ENCODE results near the gene KCNAB2. TPM values are rescaled to one million over a fixed set of nuclear protein-coding genes. Genes with fewer than 3 reads are reported as not detected.

KCNAB2 gene
- total RNA-seq, 3 donors from 2014 or later: 199 to 230 (median 202) TPM

DNA sequence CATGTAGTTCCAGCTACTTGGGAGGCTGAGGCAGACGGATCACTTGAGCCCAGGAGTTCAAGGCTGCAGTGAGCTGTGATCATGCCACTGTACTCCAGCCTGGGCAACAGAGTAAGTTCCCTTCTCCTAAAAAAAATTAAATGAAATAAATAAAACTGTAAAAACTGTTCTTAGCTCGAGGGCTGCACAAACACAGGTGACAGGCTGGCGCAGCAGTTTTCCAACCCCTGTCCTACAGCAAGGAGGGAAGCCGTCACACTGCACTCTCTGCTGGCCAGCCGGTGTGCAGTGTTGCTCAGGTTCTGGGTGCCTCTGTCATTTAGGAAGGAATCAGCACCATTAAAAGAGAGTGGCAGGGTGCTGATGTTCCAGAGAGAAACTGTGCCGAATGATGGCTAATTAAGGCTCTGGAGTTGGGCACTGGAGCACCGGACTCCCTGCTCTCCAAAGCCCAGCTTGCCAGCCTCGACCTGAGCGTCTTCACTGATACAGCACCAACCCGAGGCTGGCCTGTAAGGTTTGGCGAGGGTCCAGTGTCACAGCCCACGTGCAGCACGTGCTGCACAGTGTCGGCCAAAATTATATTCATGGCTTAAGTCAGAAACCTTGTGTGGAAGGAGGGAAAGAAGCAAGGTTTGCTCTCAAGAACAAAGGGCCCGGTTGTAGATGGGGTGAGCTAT, 26.4 kb upstream of the KCNAB2 start:
- no peaks in the 10 kb centered on the region for H3K9me3 Mint-ChIP-seq
- no peak for DNase-seq
- H3K36me3 Mint-ChIP-seq (ENCODE audit: insufficient read depth): peaks cover 3% of the 10 kb centered on the region
- H3K27me3 Mint-ChIP-seq (ENCODE audit: low read depth): no peaks in the 10 kb centered on the region
- H3K4me1 Mint-ChIP-seq (ENCODE audit: low read depth): no peaks in the 10 kb centered on the region
- no peak overlapping the region for H3K4me3 Mint-ChIP-seq
- ATAC-seq: no peak

GRCh38 chr1:6022193-6022592, 23.5 kb upstream of the KCNAB2 start:
- Mint-ChIP-seq H3K4me1 (ENCODE audit: low read depth) (peaks cover 10% of the 10 kb centered on the region), H3K27me3 (ENCODE audit: low read depth) (no peaks in the 10 kb centered on the region), H3K36me3 (ENCODE audit: insufficient read depth) (no peaks in the 10 kb centered on the region), H3K9me3 (no peaks in the 10 kb centered on the region), H3K4me3 (no peak overlapping the region)
- DNase-seq (no peak), ATAC-seq (no peak)

DNA sequence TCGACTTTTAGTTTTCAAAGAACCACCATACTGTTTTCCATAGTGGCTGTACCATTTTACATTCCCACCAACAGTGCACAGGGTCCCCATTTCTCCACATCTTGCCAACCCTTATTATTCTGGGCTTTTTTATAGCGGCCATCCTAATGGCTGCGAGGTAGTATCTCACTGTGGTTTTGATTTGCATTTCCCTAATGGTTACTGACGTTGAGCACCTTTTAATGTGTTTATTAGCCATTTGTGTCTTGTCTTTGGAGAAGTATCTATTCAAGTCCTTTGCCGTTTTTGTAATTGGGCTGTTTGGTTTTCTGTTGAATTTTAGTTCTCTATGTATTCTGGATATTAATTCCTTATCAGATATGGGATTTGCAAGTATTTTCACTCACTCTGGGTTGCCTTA, 22.3 kb upstream of the KCNAB2 start:
- DNase-seq: no peak
- Mint-ChIP-seq H3K9me3 (no peaks in the 10 kb centered on the region), H3K27me3 (ENCODE audit: low read depth) (no peaks in the 10 kb centered on the region), H3K36me3 (ENCODE audit: insufficient read depth) (peaks cover 2% of the 10 kb centered on the region), H3K4me3 (no peak overlapping the region), H3K4me1 (ENCODE audit: low read depth) (peaks cover 22% of the 10 kb centered on the region)
- no peak for ATAC-seq

GRCh38 chr1:6024376-6024775, 21.3 kb upstream of the KCNAB2 start:
- Mint-ChIP-seq H3K9me3 (no peaks in the 10 kb centered on the region), H3K36me3 (ENCODE audit: insufficient read depth) (peaks cover 9% of the 10 kb centered on the region), H3K27me3 (ENCODE audit: low read depth) (no peaks in the 10 kb centered on the region), H3K4me3 (peak overlapping the region; percentile 94), H3K4me1 (ENCODE audit: low read depth) (peaks cover 32% of the 10 kb centered on the region)
- ATAC-seq (no peak), DNase-seq (no peak)

DNA sequence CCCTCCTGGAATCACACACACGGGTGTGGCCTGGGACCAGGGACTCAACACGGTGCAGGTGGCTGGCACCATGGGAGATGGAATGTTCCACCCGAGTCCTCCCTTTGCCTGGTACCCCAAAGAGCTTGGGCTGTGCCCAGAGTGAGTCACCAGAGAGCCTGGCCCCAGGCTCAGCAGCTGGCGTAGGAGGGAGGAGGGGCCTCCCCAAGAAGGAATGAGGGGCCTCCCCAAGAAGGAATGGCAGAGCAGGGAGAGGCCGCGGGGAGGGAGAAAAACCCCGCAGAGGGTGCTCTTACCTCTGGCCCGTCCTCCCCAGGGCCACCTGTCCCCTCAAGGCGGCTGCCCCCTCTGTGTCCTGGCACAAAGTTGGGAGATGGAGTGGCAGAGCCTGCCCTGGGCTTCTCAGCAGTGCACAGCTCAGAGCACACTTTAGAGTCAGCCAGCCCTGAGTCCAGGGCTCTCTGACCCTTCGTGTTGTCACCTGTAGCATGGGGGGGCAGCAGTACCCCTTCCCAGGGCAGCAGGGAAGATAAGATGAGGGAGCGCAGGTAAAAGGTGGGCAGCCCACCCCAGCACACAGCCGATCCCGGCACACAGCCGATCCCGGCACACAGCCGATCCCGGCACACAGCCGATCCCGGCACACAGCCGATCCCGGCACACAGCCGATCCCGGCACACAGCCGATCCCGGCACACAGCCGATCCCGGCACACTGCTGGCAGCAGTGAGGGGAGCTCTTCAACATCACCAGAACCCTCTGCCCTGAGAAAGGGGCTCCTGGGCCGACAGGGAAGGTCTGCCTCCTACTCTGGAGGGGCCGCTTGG, 20.2 kb upstream of the KCNAB2 start:
- H3K36me3 Mint-ChIP-seq (ENCODE audit: insufficient read depth): peaks cover 17% of the 10 kb centered on the region
- no peaks in the 10 kb centered on the region for H3K9me3 Mint-ChIP-seq
- H3K4me1 Mint-ChIP-seq (ENCODE audit: low read depth): peaks cover 43% of the 10 kb centered on the region
- ATAC-seq (no peak), DNase-seq (no peak)
- H3K27me3 Mint-ChIP-seq (ENCODE audit: low read depth): no peaks in the 10 kb centered on the region
- peak overlapping the region; percentile 94 for H3K4me3 Mint-ChIP-seq

- Mint-ChIP-seq H3K4me3 (peak overlapping the region; percentile 94), H3K36me3 (ENCODE audit: insufficient read depth) (peaks cover 23% of the 10 kb centered on the region), H3K4me1 (ENCODE audit: low read depth) (peaks cover 51% of the 10 kb centered on the region), H3K27me3 (ENCODE audit: low read depth) (no peaks in the 10 kb centered on the region), H3K9me3 (no peaks in the 10 kb centered on the region)
- ATAC-seq (peak; percentile 84 to 85), DNase-seq (peak; percentile 89)
Observed at GRCh38 chr1:6026095-6026809, 19.4 kb upstream of the KCNAB2 start.

GRCh38 chr1:6027591-6027990, 18.1 kb upstream of the KCNAB2 start:
- Mint-ChIP-seq H3K4me1 (ENCODE audit: low read depth) (peaks cover 63% of the 10 kb centered on the region), H3K4me3 (peak overlapping the region; percentile 94), H3K27me3 (ENCODE audit: low read depth) (no peaks in the 10 kb centered on the region), H3K9me3 (no peaks in the 10 kb centered on the region), H3K36me3 (ENCODE audit: insufficient read depth) (peaks cover 23% of the 10 kb centered on the region)
- DNase-seq: no peak
- no peak for ATAC-seq

- H3K4me3 Mint-ChIP-seq: peak overlapping the region; percentile 94
- no peaks in the 10 kb centered on the region for H3K27me3 Mint-ChIP-seq (ENCODE audit: low read depth)
- peaks cover 70% of the 10 kb centered on the region for H3K4me1 Mint-ChIP-seq (ENCODE audit: low read depth)
- H3K36me3 Mint-ChIP-seq (ENCODE audit: insufficient read depth): peaks cover 28% of the 10 kb centered on the region
- ATAC-seq (peak; percentile 47 to 50), DNase-seq (peak; percentile 48)
- H3K9me3 Mint-ChIP-seq: no peaks in the 10 kb centered on the region
Observed at GRCh38 chr1:6028042-6028850, 17.4 kb upstream of the KCNAB2 start.

DNA sequence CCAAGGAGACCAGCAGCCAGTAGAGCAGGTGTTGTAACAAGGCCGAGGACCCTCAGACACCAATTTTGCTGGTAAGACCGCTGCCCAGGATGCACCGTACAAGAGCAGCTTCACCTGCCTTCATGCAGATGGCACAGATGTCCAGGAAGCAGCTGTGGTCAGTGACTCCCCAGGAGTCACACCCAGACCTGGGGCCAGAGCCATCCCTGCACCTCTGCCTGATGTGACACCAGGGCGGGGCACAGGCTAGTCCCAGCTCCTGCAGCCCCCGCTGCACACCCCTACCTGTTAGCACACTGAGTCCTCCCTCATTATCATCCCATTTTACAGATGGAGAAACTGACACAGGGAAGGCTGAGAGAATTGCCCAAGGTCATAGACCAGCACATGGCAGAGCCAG, 16.3 kb upstream of the KCNAB2 start:
- DNase-seq (no peak), ATAC-seq (no peak)
- H3K4me1 Mint-ChIP-seq (ENCODE audit: low read depth): peaks cover 79% of the 10 kb centered on the region
- H3K36me3 Mint-ChIP-seq (ENCODE audit: insufficient read depth): peaks cover 29% of the 10 kb centered on the region
- H3K4me3 Mint-ChIP-seq: peak overlapping the region; percentile 35
- H3K27me3 Mint-ChIP-seq (ENCODE audit: low read depth): no peaks in the 10 kb centered on the region
- no peaks in the 10 kb centered on the region for H3K9me3 Mint-ChIP-seq

- H3K9me3 Mint-ChIP-seq: no peaks in the 10 kb centered on the region
- H3K36me3 Mint-ChIP-seq (ENCODE audit: insufficient read depth): peaks cover 36% of the 10 kb centered on the region
- ATAC-seq (no peak), DNase-seq (no peak)
- H3K4me1 Mint-ChIP-seq (ENCODE audit: low read depth): peaks cover 83% of the 10 kb centered on the region
- H3K4me3 Mint-ChIP-seq: peak overlapping the region; percentile 35
- no peaks in the 10 kb centered on the region for H3K27me3 Mint-ChIP-seq (ENCODE audit: low read depth)
Observed at GRCh38 chr1:6030132-6030531, 15.6 kb upstream of the KCNAB2 start.

- H3K4me3 Mint-ChIP-seq: peak overlapping the region; percentile 35
- no peaks in the 10 kb centered on the region for H3K9me3 Mint-ChIP-seq
- H3K36me3 Mint-ChIP-seq (ENCODE audit: insufficient read depth): peaks cover 38% of the 10 kb centered on the region
- no peak for ATAC-seq
- H3K4me1 Mint-ChIP-seq (ENCODE audit: low read depth): peaks cover 85% of the 10 kb centered on the region
- H3K27me3 Mint-ChIP-seq (ENCODE audit: low read depth): no peaks in the 10 kb centered on the region
- no peak for DNase-seq
Observed at GRCh38 chr1:6030547-6031261, 15.0 kb upstream of the KCNAB2 start.

DNA sequence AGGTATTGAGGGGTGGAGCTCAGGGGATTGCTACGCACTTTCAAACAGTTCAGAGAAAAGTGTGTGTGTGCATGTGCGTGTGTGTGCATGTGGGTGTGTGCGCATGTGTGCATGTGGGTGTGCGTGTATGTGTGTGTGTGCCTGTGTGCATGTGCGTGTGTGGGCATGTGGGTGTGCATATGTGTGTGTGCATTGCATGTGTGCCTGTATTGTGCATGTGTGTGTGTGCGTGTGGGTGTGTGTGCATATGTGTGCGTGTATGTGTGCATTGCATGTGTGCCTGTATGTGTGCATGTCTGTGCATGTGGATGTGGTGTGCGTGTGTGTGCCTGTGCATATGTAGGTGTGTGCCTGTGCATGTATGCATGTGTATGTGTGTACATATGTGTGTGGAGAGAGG, 12.6 kb upstream of the KCNAB2 start:
- H3K36me3 Mint-ChIP-seq (ENCODE audit: insufficient read depth): peaks cover 40% of the 10 kb centered on the region
- peaks cover 93% of the 10 kb centered on the region for H3K4me1 Mint-ChIP-seq (ENCODE audit: low read depth)
- no peaks in the 10 kb centered on the region for H3K27me3 Mint-ChIP-seq (ENCODE audit: low read depth)
- no peak overlapping the region for H3K4me3 Mint-ChIP-seq
- no peak for DNase-seq
- no peak for ATAC-seq
- no peaks in the 10 kb centered on the region for H3K9me3 Mint-ChIP-seq

DNA sequence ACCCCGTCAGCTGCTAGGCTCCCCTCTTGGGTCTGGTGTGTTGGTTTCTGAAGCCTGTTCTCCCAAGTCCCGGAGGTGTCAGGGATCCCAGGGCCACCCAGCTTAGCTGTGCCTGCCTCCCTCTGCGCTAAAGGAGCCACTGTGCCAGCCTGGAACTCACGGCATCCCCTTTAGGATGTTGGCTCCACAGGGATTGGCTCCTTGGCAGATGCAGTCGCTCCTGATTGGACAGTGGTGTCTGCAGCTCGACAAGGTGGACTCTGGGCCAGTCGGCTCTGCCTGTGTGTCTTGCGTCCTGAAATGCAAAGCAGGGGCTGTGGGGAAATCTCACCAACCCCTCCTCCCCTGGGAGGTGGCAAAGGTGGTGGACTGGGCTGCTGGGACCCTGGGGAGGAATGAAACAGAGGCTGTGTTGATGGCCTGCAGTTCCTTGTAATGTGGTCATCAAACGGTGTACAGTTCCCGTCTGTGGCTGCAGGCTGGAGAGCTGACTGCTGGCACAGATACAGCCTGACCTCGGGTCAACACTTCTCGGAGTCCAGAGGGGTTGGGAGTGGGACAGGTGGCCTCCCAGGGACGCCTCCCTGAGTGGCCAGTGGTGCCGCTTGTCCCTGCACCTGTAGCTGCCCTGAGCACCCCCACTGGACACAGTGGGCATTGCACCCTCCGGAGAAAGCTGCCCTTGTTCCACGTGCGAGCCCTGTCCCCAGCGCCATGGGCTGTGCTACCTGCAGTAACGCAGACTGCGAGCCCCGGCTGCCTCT, 11.5 kb upstream of the KCNAB2 start:
- no peak overlapping the region for H3K4me3 Mint-ChIP-seq
- H3K27me3 Mint-ChIP-seq (ENCODE audit: low read depth): no peaks in the 10 kb centered on the region
- H3K9me3 Mint-ChIP-seq: no peaks in the 10 kb centered on the region
- DNase-seq: peak; percentile 23
- H3K4me1 Mint-ChIP-seq (ENCODE audit: low read depth): peaks cover 83% of the 10 kb centered on the region
- H3K36me3 Mint-ChIP-seq (ENCODE audit: insufficient read depth): peaks cover 34% of the 10 kb centered on the region
- ATAC-seq: peak; percentile 61 to 71
